Right renal pelvis (tissue), 4 donors: ENCODE results near the gene YTHDC1. TPM values are rescaled to one million over a fixed set of nuclear protein-coding genes. Genes with fewer than 3 reads are reported as not detected.
"Not testable (repeated sequence)": the region's sequence is repeated elsewhere in the genome, so short reads cannot be mapped to it uniquely, and the experiment has no call there.

Source experiments
- DNase-seq, 4 donors: peaks; one replicate each; pipeline ENCODE4 v3.0.0-alpha.2; 2013; ENCODE audit warnings: low read depth in 4 of 4, low spot score in 3 of 4, missing footprints in 1 of 4
- polyA plus RNA-seq, 4 donors: library from polyadenylated mRNA; unstranded; fragments of 120-200 nt; gene quantifications; one replicate each; pipeline ENCODE4 v1.2.1, GENCODE V29; 2013; ENCODE audit not compliant: insufficient read length in 4 of 4

Gene YTHDC1
- polyA plus RNA-seq, 4 donors, result 155 to 188 (median 177) TPM

GRCh38 chr4:68299492-68300457 lies 50.1 kb downstream of the YTHDC1 start:
- DNase-seq, result no peak

- no peak for DNase-seq
These were observed 52.8 kb downstream of the YTHDC1 start for GRCh38 chr4:68297137-68297536.

GRCh38 chr4:68291256-68291655 lies 58.6 kb downstream of the YTHDC1 start:
- DNase-seq, result no peak

- no peak for DNase-seq
These were observed 61.5 kb downstream of the YTHDC1 start for GRCh38 chr4:68288393-68288740.

GRCh38 chr4:68287704-68288392 lies 62.0 kb downstream of the YTHDC1 start:
- no peak for DNase-seq

GRCh38 chr4:68283714-68284113 lies 66.2 kb downstream of the YTHDC1 start:
- no peak for DNase-seq

- DNase-seq, result no peak
These were observed 66.8 kb downstream of the YTHDC1 start for GRCh38 chr4:68283095-68283494.

- DNase-seq, result not testable (repeated sequence)
These were observed 67.8 kb downstream of the YTHDC1 start for GRCh38 chr4:68281796-68282740.

- no peak for DNase-seq
These were observed 71.9 kb downstream of the YTHDC1 start for GRCh38 chr4:68278029-68278428.

- no peak for DNase-seq
These were observed 72.3 kb downstream of the YTHDC1 start for GRCh38 chr4:68277627-68278026.

- no peak for DNase-seq
These were observed 77.0 kb downstream of the YTHDC1 start for GRCh38 chr4:68272860-68273259.

- no peak for DNase-seq
These were observed 77.5 kb downstream of the YTHDC1 start for GRCh38 chr4:68272380-68272779.

- peak; percentile 29 to 52 (median 40) for DNase-seq
These were observed 78.0 kb downstream of the YTHDC1 start for GRCh38 chr4:68271851-68272357.

GRCh38 chr4:68267433-68267944 lies 82.4 kb downstream of the YTHDC1 start:
- no peak for DNase-seq

- DNase-seq, result no peak
These were observed 84.9 kb downstream of the YTHDC1 start for GRCh38 chr4:68264875-68265565.

Other genes with a start within 250 kb of the YTHDC1 start
- not detected for gene TMPRSS11F, start 220.2 kb downstream of the YTHDC1 start, polyA plus RNA-seq
- gene TMPRSS11B, start 104.4 kb downstream of the YTHDC1 start, polyA plus RNA-seq, result under 1 TPM in 1 of 4 donors, not detected in 3; 0.09 TPM
- gene TMPRSS11E, start 97.4 kb upstream of the YTHDC1 start, polyA plus RNA-seq, result under 1 TPM in 2 of 4 donors, not detected in 2; 0.10 to 0.21 TPM
- gene UGT2B17, start 226.2 kb upstream of the YTHDC1 start, polyA plus RNA-seq, result under 1 TPM in 1 of 4 donors, not detected in 3; 0.07 TPM